Sigmoid colon (tissue), 7 donors: Measurements from ENCODE around the gene KIF3C. TPM values are rescaled to one million over a fixed set of nuclear protein-coding genes. Genes with fewer than 3 reads are reported as not detected.

Experiments used
- DNase-seq: peaks from one replicate; pipeline ENCODE4 v3.0.0-alpha.2; 2019
- H3K27ac ChIP-seq, 4 donors: fragments of 200-600 bp; sonication (generic); one replicate each; pipeline ENCODE4 v1.5.1; 2016 to 2019; ENCODE audit warnings: mild to moderate bottlenecking in 1 of 4
- H3K27me3 ChIP-seq, 3 donors: fragments of 200-600 bp; sonication (generic); one replicate each; pipeline ENCODE4 v1.5.1; 2019; ENCODE audit warnings: mild to moderate bottlenecking in 1 of 3
- H3K36me3 ChIP-seq, 4 donors: fragments of 200-600 bp; sonication (generic); one replicate each; pipeline ENCODE4 v1.5.1; 2016 to 2019
- H3K4me1 ChIP-seq, 4 donors: fragments of 200-600 bp; sonication (generic); one replicate each; pipeline ENCODE4 v1.5.1; 2017 to 2019
- H3K4me3 ChIP-seq, 4 donors: fragments of 200-600 bp; sonication (generic); one replicate each; pipeline ENCODE4 v1.5.1; 2017 to 2019; ENCODE audit warnings: mild to moderate bottlenecking in 2 of 4, moderate library complexity in 1 of 4
- H3K9me3 ChIP-seq, 4 donors: fragments of 200-600 bp in 3 of 4; sonication (generic) in 3 of 4; one replicate each; pipeline versions ENCODE4 v1.5.1 to v1.6.1; 2013 to 2019
- EP300 ChIP-seq, 4 donors: sonication (generic); formaldehyde crosslinking; IDR thresholded peaks; one replicate each; pipeline ENCODE4 v1.6.1; 2017; ENCODE audit warnings: antibody characterized with exemption in 4 of 4
- POLR2A ChIP-seq, 2 donors: fragments of 450-650 bp; IDR thresholded peaks; one replicate each; pipeline ENCODE4 v1.6.1; 2016; ENCODE audit warnings: antibody characterized with exemption in 2 of 2, mild to moderate bottlenecking in 2 of 2, moderate library complexity in 2 of 2
- POLR2AphosphoS5 ChIP-seq, 4 donors: sonication (generic); formaldehyde crosslinking; IDR thresholded peaks; one replicate each; pipeline ENCODE4 v1.6.1; 2017; ENCODE audit warnings: antibody characterized with exemption in 4 of 4
- WGBS, 2 donors: extraction: QIAGEN DNeasy Blood & Tissue Kit; methylation state at CpG; one replicate each; pipeline ENCODE4 v1.1.7; 2013; 5-methylcytosine and 5-hydroxymethylcytosine counted together
- intact Hi-C: fragments of 100-400 bp; cut with DNase I; formaldehyde crosslinking; loops from one replicate; pipeline ENCODE4 v1.15.1; 2023
- polyA plus RNA-seq, 3 donors: library from polyadenylated mRNA; stranded (reverse); fragments of 200-250 nt; gene quantifications; one replicate each; pipeline ENCODE4 v1.2.3, GENCODE V29; 2013
- total RNA-seq, 4 donors: library from RNA; depleted of rRNA; stranded (reverse); fragments of >200 nt; gene quantifications; one replicate each; pipeline ENCODE4 v1.1.0, GENCODE V29; 2016
- TF ChIP-seq, protein P1 (sequence below), 4 experiments: fragments of 450-650 bp in 3 of 4; fragments of 200-600 bp in 1 of 4; IDR thresholded peaks; one replicate each; pipeline ENCODE4 v1.5.1; 2016 to 2019; ENCODE audit warnings: antibody characterized with exemption in 4 of 4, mild to moderate bottlenecking in 3 of 4, moderate library complexity in 2 of 4
- donor health status: healthy with polysubstance abuse.
- donor health status: Bipolar disorder and iron deficiency.
- donor health status: healthy.

The KIF3C gene
- total and polyA plus RNA-seq, 7 donors: 0.69 to 12.5 (median 5.7) TPM

DNA sequence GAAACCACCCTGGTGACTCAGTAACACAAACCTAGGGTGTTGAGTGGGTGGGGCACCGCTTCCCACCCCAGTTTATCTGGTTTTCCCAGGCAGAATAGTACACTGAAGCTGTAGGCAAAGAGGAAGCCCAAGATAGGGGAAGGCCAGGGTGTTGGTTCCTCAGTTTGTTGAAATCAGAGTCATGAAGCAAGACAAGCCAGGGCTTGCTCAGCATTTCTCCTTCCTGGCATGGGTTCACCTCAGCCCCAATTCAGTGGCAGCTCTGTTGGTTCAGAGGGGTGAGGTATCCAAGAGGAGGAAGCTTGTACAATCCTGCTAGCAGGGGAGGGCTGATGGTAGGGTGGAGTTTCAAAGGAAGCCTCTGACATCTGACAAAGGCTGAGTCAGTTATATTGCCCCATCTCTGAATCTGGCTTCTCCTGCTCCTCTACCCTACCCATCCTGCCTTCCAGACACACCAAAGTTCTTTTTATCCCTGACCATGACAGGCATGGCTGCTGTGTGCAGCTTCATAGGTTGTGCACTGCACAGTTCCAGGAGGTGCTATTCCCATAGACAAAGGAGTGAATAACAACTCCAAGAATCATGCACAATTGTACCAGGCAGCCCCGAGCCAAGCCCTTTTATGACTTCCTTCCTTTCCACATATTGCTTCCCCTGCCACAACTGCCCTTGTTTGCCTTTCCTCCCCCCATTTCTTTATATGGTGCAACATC lies 26.7 kb upstream of the KIF3C start:
- Histone ChIP-seq H3K27me3 (no peaks in the 10 kb centered on the region), H3K27ac (no peak overlapping the region), H3K4me1 (no peaks in the 10 kb centered on the region), H3K4me3 (no peak overlapping the region), H3K36me3 (no peaks in the 10 kb centered on the region), H3K9me3 (no peaks in the 10 kb centered on the region)
- TF ChIP-seq, protein P1, sequence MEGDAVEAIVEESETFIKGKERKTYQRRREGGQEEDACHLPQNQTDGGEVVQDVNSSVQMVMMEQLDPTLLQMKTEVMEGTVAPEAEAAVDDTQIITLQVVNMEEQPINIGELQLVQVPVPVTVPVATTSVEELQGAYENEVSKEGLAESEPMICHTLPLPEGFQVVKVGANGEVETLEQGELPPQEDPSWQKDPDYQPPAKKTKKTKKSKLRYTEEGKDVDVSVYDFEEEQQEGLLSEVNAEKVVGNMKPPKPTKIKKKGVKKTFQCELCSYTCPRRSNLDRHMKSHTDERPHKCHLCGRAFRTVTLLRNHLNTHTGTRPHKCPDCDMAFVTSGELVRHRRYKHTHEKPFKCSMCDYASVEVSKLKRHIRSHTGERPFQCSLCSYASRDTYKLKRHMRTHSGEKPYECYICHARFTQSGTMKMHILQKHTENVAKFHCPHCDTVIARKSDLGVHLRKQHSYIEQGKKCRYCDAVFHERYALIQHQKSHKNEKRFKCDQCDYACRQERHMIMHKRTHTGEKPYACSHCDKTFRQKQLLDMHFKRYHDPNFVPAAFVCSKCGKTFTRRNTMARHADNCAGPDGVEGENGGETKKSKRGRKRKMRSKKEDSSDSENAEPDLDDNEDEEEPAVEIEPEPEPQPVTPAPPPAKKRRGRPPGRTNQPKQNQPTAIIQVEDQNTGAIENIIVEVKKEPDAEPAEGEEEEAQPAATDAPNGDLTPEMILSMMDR (IDR thresholded peaks at IDR 0.05): no peak
- TF ChIP-seq POLR2AphosphoS5 (IDR thresholded peaks at IDR 0.05): peak in 1 of 4 donors; percentile 30
- intact Hi-C loops: no loop called here
- WGBS, 2 donors: 15 to 48% methylated on average over 2 of the region's 2 CpGs
- DNase-seq: peak; percentile 79

DNA sequence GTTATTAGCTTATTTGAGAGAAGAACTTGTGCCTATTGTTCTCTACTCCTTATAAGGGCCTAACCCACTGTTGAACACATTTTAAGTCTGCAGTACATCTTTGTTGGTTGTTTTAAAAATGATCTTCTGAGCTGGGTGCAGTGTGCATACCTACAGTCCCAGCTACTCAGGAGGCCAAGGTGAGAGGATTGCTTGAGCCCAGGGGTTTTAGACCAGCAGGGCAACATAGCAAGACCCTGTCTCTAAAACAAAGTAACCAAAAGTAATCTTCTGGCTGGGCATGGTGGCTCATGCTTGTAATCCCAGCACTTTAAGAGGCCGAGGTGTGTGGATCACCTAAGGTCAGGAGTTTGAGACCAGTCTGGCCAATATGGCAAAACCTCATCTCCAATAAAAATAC lies 25.8 kb upstream of the KIF3C start:
- intact Hi-C loops: no loop called here
- H3K9me3 ChIP-seq: no peaks in the 10 kb centered on the region
- TF ChIP-seq POLR2A (IDR thresholded peaks at IDR 0.05): no peak
- no peak for TF ChIP-seq POLR2AphosphoS5 (IDR thresholded peaks at IDR 0.05)
- TF ChIP-seq, protein P1 (IDR thresholded peaks at IDR 0.05): no peak
- TF ChIP-seq EP300 (IDR thresholded peaks at IDR 0.05): no peak
- no peaks in the 10 kb centered on the region for H3K4me1 ChIP-seq
- H3K36me3 ChIP-seq: no peaks in the 10 kb centered on the region
- H3K4me3 ChIP-seq: no peak overlapping the region
- 98 to 99% methylated on average over 1 of the region's 1 CpG for WGBS, 2 donors
- DNase-seq: no peak
- no peak overlapping the region for H3K27ac ChIP-seq
- no peaks in the 10 kb centered on the region for H3K27me3 ChIP-seq

DNA sequence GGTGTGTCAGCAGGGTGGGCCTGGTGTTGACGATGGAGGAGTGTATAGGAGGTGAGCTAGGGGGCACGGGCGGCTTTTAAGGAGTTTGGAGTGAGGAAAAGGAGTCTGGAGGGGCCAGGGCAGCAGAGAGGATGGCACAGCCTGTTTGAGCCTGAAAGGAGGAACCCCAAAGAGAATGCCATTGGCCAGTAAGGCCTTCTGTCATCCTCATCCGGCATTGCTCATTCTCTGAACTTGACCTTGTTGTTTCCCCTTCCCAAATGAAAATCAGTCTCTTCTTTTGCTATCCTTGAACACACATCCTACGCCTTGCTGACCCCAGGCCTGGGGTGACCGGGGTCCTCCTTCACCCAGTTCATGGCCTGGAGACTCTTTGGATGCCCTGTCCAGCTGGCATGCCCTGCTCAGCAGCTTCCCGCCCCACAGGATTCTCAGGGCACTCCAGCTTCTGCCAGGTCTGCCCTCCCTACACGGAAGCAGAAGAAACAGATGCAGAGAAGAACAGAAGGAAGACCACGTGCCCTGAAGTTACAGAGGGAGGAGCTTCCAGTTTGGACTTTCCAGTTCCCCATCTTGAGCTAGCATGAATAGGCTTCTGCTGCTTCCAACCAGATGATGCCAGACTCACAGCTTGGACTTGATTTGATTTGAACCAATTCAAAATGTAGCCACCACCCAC lies 20.5 kb upstream of the KIF3C start:
- Histone ChIP-seq H3K9me3 (no peaks in the 10 kb centered on the region), H3K4me3 (no peak overlapping the region), H3K4me1 (peaks cover 0 to 31% (median 20%) of the 10 kb centered on the region in 4 donors), H3K27me3 (no peaks in the 10 kb centered on the region), H3K27ac (peak overlapping the region in 3 of 4 donors; percentile 72 to 79 (median 73)), H3K36me3 (no peaks in the 10 kb centered on the region)
- DNase-seq: no peak
- TF ChIP-seq EP300 (IDR thresholded peaks at IDR 0.05) (no peak), POLR2A (IDR thresholded peaks at IDR 0.05) (no peak), POLR2AphosphoS5 (IDR thresholded peaks at IDR 0.05) (no peak)
- TF ChIP-seq, protein P1 (IDR thresholded peaks at IDR 0.05): no peak
- WGBS, 2 donors: 78 to 81% methylated on average over 9 of the region's 9 CpGs
- intact Hi-C loops: no loop called here

DNA sequence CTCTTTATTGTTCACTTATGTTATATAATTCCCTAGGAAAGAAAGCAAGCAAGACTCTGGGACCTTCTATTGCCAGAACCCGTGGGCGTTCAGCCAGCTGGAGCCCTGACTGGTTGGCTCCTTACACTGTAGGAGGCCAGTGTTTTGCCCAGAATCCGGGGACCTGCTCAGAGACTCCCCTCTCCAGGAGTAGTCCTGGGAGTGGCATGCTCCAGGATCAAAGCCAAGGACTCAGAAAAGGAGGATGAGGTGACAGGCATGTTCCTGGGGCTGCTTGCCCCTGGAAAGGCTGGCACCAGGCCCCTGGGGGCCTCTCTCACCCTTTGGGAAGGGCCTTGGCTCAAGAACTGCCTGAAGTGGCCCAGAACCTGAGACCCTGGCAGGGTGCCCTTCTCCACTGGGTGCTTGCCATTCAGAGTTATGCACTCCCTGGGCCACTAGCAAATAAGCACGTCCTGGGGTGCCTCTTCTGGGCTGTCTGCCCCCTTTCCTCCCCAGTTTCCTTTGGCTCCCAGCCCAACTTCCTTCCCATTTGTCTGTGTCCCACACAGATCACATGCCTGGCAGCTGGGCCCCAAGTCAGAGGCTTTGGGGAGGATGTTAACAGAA lies 19.6 kb upstream of the KIF3C start:
- peak; percentile 90 for DNase-seq
- TF ChIP-seq, protein P1 (IDR thresholded peaks at IDR 0.05): no peak
- peak in 1 of 4 donors; percentile 36 for TF ChIP-seq POLR2AphosphoS5 (IDR thresholded peaks at IDR 0.05)

More for the DNA sequence above, 19.6 kb upstream of the KIF3C start:
- Histone ChIP-seq H3K27me3 (no peaks in the 10 kb centered on the region), H3K4me1 (peaks cover 0 to 31% (median 20%) of the 10 kb centered on the region in 4 donors), H3K9me3 (no peaks in the 10 kb centered on the region), H3K4me3 (no peak overlapping the region), H3K36me3 (no peaks in the 10 kb centered on the region), H3K27ac (peak overlapping the region; percentile 25 to 79 (median 72))
- intact Hi-C loops: no loop called here
- WGBS, 2 donors: 14 to 35% methylated on average over 4 of the region's 4 CpGs
